HL-60 (cell line): Measurements from ENCODE around the gene OLFML2B.

Source experiments
- DNase-seq, 2 experiments: peaks; one replicate each; pipeline ENCODE4 v3.0.0-alpha.2; 2010 to 2020; ENCODE audit warnings: low read depth in 1 of 2, low spot score in 1 of 2
- H3K27ac ChIP-seq: fragments of 250-450 bp; sonication (Bioruptor Pico); replicated peaks from 2 replicates; pipeline ENCODE4 v1.5.1; 2020; ENCODE audit warnings: mild to moderate bottlenecking, moderate library complexity
- H3K27me3 ChIP-seq: fragments of 250-450 bp; sonication (Bioruptor Pico); 2 replicates; pipeline ENCODE4 v1.5.1; 2021; ENCODE audit warnings: mild to moderate bottlenecking, moderate library complexity; ENCODE audit not compliant: insufficient read depth, poor library complexity, severe bottlenecking
- H3K4me3 ChIP-seq: replicated peaks from 2 replicates; pipeline ENCODE4 v1.5.1; 2011; ENCODE audit warnings: mild to moderate bottlenecking, control low read depth, low read length; ENCODE audit not compliant: insufficient read depth
- GABPA ChIP-seq: IDR thresholded peaks from 2 replicates; pipeline ENCODE4 v1.6.1; 2012; ENCODE audit warnings: low read depth
- POLR2AphosphoS5 ChIP-seq: IDR thresholded peaks from 2 replicates; pipeline ENCODE4 v1.6.1; 2012; ENCODE audit warnings: low read depth
- REST ChIP-seq: IDR thresholded peaks from 2 replicates; pipeline ENCODE4 v1.6.1; 2012; ENCODE audit warnings: low read depth; ENCODE audit not compliant: insufficient replicate concordance
- SPI1 ChIP-seq: IDR thresholded peaks from 2 replicates; pipeline ENCODE4 v1.6.1; 2012; ENCODE audit warnings: low read depth, mild to moderate bottlenecking, borderline replicate concordance
- TF ChIP-seq, protein P1 (sequence below): IDR thresholded peaks from one replicate; pipeline ENCODE4 v1.5.1; 2011; ENCODE audit warnings: low read length, control low read depth, inconsistent platforms; ENCODE audit not compliant: insufficient read depth

The OLFML2B gene

GRCh38 chr1:161981126-161981525 lies 42.5 kb downstream of the OLFML2B start:
- DNase-seq, result no peak
- no peak overlapping the region for H3K4me3 ChIP-seq
- no peak overlapping the region for H3K27ac ChIP-seq
- no peaks in the 10 kb centered on the region for H3K27me3 ChIP-seq
- TF ChIP-seq REST (no peak), SPI1 (no peak), POLR2AphosphoS5 (no peak), GABPA (no peak)
- TF ChIP-seq, protein P1, sequence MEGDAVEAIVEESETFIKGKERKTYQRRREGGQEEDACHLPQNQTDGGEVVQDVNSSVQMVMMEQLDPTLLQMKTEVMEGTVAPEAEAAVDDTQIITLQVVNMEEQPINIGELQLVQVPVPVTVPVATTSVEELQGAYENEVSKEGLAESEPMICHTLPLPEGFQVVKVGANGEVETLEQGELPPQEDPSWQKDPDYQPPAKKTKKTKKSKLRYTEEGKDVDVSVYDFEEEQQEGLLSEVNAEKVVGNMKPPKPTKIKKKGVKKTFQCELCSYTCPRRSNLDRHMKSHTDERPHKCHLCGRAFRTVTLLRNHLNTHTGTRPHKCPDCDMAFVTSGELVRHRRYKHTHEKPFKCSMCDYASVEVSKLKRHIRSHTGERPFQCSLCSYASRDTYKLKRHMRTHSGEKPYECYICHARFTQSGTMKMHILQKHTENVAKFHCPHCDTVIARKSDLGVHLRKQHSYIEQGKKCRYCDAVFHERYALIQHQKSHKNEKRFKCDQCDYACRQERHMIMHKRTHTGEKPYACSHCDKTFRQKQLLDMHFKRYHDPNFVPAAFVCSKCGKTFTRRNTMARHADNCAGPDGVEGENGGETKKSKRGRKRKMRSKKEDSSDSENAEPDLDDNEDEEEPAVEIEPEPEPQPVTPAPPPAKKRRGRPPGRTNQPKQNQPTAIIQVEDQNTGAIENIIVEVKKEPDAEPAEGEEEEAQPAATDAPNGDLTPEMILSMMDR, result no peak

DNA sequence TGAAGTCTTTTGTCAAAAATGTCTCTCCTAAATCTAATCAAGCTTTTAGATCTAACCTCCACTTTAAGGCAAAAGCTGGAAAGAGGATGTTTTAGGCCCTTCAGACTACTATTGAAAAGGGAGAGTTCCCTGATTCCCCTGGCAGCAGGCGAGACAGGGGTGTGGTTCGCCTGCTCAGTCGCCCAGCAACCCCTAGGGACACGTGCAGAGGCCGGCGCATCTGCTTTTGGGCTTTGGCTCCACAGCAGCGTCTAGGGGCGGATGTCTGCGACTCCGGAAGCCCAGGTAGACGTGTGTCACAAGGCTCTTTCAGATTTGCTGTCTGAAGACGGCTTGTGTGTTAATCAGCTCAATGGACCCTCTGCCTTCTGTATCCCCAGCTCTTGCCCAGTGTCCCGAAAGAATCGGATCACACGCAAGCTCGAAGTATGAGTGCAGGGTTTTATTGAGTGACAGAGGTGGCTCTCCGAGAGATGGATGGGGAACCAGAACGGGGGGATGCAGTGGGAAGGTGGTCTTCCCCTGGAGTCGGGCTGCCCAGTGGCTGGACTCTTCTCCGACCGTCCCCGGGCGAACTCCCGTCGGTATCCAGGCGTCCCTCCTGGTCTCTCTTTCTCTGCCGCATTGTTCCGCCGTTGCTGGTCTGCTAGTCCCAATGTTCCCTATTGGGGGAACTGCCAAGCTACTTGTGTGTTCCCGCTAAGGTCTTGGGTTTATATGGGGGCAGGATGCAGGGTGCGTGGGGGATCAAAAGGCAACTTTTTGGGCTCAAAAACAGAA lies 45.5 kb downstream of the OLFML2B start:
- DNase-seq, result no peak
- Histone ChIP-seq H3K27ac (no peak overlapping the region), H3K4me3 (no peak overlapping the region), H3K27me3 (no peaks in the 10 kb centered on the region)
- no peak for TF ChIP-seq GABPA
- TF ChIP-seq, protein P1, result no peak
- no peak for TF ChIP-seq REST
- TF ChIP-seq SPI1, result no peak
- TF ChIP-seq POLR2AphosphoS5, result no peak

DNA sequence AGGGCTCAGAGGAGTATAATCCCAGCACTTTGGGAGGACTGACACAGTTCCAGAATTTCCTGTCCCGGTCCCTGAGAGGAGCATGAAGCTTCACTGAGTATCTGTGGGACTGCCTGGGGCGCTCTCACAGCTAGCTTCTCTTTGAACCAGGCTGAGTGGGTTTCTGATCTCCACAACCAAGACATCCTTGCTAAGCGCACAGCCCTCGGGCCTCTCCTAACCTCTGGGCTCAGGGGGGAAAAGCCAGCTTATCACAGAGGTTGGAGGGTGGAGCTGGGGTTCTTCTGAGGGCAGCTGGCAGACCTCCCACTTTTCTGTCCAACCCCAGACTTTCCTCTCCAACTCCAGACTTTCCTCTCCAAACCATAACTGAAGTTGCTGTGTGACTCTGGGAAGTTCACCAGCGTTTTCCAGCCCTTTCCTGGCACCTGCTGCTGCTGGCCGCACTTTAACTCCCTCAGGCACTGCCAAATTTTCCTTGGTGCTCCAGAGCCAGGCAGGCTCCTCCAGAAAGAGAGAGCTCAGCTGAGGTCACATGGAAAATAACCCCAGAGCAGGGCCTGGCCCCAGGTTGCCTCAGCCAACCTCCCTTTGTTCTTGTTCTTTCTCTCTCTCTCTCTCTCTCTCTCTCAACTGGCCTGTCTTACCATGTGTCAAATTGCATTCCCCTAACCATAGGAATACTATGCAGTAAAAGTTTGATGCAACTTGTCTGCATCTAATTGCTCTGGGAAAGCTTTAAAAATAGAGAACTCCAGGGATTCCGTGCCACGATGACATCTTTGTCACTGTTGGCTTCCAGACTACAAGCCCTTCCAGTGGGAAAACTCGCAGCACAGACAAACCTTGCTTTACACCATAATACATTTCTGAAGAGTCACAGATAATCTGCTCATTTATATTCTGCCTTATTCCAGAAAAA lies 49.5 kb downstream of the OLFML2B start:
- no peaks in the 10 kb centered on the region for H3K27me3 ChIP-seq
- DNase-seq, result no peak
- no peak overlapping the region for H3K27ac ChIP-seq
- H3K4me3 ChIP-seq, result no peak overlapping the region
- TF ChIP-seq REST, result no peak
- no peak for TF ChIP-seq SPI1
- TF ChIP-seq, protein P1, result no peak
- TF ChIP-seq GABPA, result no peak
- no peak for TF ChIP-seq POLR2AphosphoS5
